Stimulated activated memory B cell treated with anti-CD40 and anti-IgM and Interleukin-4, amounts not matched to agents 10 μg/mL and 1 μg/mL and 100 μg/mL, for 72 hours (primary cell): ENCODE measurements around the gene SPIB.
A peak's percentile ranks its signal among the peaks of the same experiment; 100 is the strongest.
"Not testable (repeated sequence)": the region's sequence is repeated elsewhere in the genome, so short reads cannot be mapped to it uniquely, and the experiment has no call there.

ENCODE experiments used
- ATAC-seq: fragments of 150-1000 bp; cut with Tn5 transposase; 2 replicates; pipeline ENCODE4 v1.10.0; 2021
- H3K27ac Mint-ChIP-seq: one replicate; pipeline ENCODE4 v1.8.0; 2022; ENCODE audit warnings: mild to moderate bottlenecking, mixed read lengths
- H3K27me3 Mint-ChIP-seq: one replicate; pipeline ENCODE4 v1.8.0; 2022; ENCODE audit warnings: mixed read lengths
- H3K36me3 Mint-ChIP-seq: one replicate; pipeline ENCODE4 v1.8.0; 2022; ENCODE audit warnings: mixed read lengths
- H3K4me1 Mint-ChIP-seq: one replicate; pipeline ENCODE4 v1.8.0; 2022; ENCODE audit warnings: mixed read lengths
- H3K4me3 Mint-ChIP-seq: one replicate; pipeline ENCODE4 v1.8.0; 2022; ENCODE audit warnings: mild to moderate bottlenecking, moderate library complexity, mixed read lengths
- H3K9me3 Mint-ChIP-seq: one replicate; pipeline ENCODE4 v1.8.0; 2022; ENCODE audit warnings: mixed read lengths

SPIB gene

GRCh38 chr19:50384685-50385535 is 33.8 kb upstream of the SPIB start:
- peaks cover 26% of the 10 kb centered on the region for H3K4me1 Mint-ChIP-seq
- no peaks in the 10 kb centered on the region for H3K9me3 Mint-ChIP-seq
- no peak for ATAC-seq
- no peaks in the 10 kb centered on the region for H3K27me3 Mint-ChIP-seq
- peak overlapping the region; percentile 90 for H3K4me3 Mint-ChIP-seq
- peak overlapping the region; percentile 77 for H3K27ac Mint-ChIP-seq
- H3K36me3 Mint-ChIP-seq: peaks cover 26% of the 10 kb centered on the region

- H3K9me3 Mint-ChIP-seq: no peaks in the 10 kb centered on the region
- no peak overlapping the region for H3K4me3 Mint-ChIP-seq
- H3K27me3 Mint-ChIP-seq: no peaks in the 10 kb centered on the region
- H3K4me1 Mint-ChIP-seq: peaks cover 25% of the 10 kb centered on the region
- H3K27ac Mint-ChIP-seq: no peak overlapping the region
- ATAC-seq: no peak
- H3K36me3 Mint-ChIP-seq: peaks cover 24% of the 10 kb centered on the region
Measured at GRCh38 chr19:50387176-50387867, 31.4 kb upstream of the SPIB start.

GRCh38 chr19:50387868-50388245 is 30.9 kb upstream of the SPIB start:
- Mint-ChIP-seq H3K4me1 (peaks cover 25% of the 10 kb centered on the region), H3K9me3 (no peaks in the 10 kb centered on the region), H3K36me3 (peaks cover 29% of the 10 kb centered on the region), H3K4me3 (no peak overlapping the region), H3K27me3 (no peaks in the 10 kb centered on the region), H3K27ac (no peak overlapping the region)
- no peak for ATAC-seq

- peaks cover 35% of the 10 kb centered on the region for H3K36me3 Mint-ChIP-seq
- ATAC-seq, H3K4me1 Mint-ChIP-seq, H3K27ac Mint-ChIP-seq, H3K4me3 Mint-ChIP-seq, H3K27me3 Mint-ChIP-seq, H3K9me3 Mint-ChIP-seq: not testable (repeated sequence)
Measured at GRCh38 chr19:50390295-50390694, 28.4 kb upstream of the SPIB start.

GRCh38 chr19:50390952-50391351 is 27.8 kb upstream of the SPIB start:
- H3K27ac Mint-ChIP-seq, ATAC-seq, H3K9me3 Mint-ChIP-seq, H3K27me3 Mint-ChIP-seq, H3K4me1 Mint-ChIP-seq, H3K4me3 Mint-ChIP-seq: not testable (repeated sequence)
- peaks cover 40% of the 10 kb centered on the region for H3K36me3 Mint-ChIP-seq

- no peak for ATAC-seq
- Mint-ChIP-seq H3K36me3 (peaks cover 38% of the 10 kb centered on the region), H3K9me3 (no peaks in the 10 kb centered on the region), H3K4me1 (no peaks in the 10 kb centered on the region), H3K4me3 (no peak overlapping the region), H3K27me3 (no peaks in the 10 kb centered on the region), H3K27ac (no peak overlapping the region)
Measured at GRCh38 chr19:50392759-50393158, 26.0 kb upstream of the SPIB start.

GRCh38 chr19:50393589-50393988 is 25.1 kb upstream of the SPIB start:
- H3K27ac Mint-ChIP-seq: no peak overlapping the region
- no peaks in the 10 kb centered on the region for H3K27me3 Mint-ChIP-seq
- peaks cover 39% of the 10 kb centered on the region for H3K36me3 Mint-ChIP-seq
- no peaks in the 10 kb centered on the region for H3K4me1 Mint-ChIP-seq
- no peak overlapping the region for H3K4me3 Mint-ChIP-seq
- no peaks in the 10 kb centered on the region for H3K9me3 Mint-ChIP-seq
- no peak for ATAC-seq

GRCh38 chr19:50394017-50394416 is 24.7 kb upstream of the SPIB start:
- H3K4me1 Mint-ChIP-seq: no peaks in the 10 kb centered on the region
- H3K27ac Mint-ChIP-seq: no peak overlapping the region
- H3K9me3 Mint-ChIP-seq: no peaks in the 10 kb centered on the region
- no peak for ATAC-seq
- H3K36me3 Mint-ChIP-seq: peaks cover 42% of the 10 kb centered on the region
- H3K27me3 Mint-ChIP-seq: no peaks in the 10 kb centered on the region
- no peak overlapping the region for H3K4me3 Mint-ChIP-seq

GRCh38 chr19:50398675-50399367 is 19.9 kb upstream of the SPIB start:
- no peaks in the 10 kb centered on the region for H3K9me3 Mint-ChIP-seq

GRCh38 chr19:50399368-50399745 is 19.4 kb upstream of the SPIB start:
- ATAC-seq: no peak
- Mint-ChIP-seq H3K9me3 (no peaks in the 10 kb centered on the region), H3K27ac (no peak overlapping the region), H3K27me3 (no peaks in the 10 kb centered on the region), H3K36me3 (peaks cover 45% of the 10 kb centered on the region), H3K4me3 (no peak overlapping the region), H3K4me1 (no peaks in the 10 kb centered on the region)

More at GRCh38 chr19:50398675-50399367, 19.9 kb upstream of the SPIB start:
- H3K27me3 Mint-ChIP-seq: no peaks in the 10 kb centered on the region
- ATAC-seq: peak; percentile 39
- H3K27ac Mint-ChIP-seq: no peak overlapping the region
- H3K4me3 Mint-ChIP-seq: no peak overlapping the region
- peaks cover 44% of the 10 kb centered on the region for H3K36me3 Mint-ChIP-seq
- H3K4me1 Mint-ChIP-seq: no peaks in the 10 kb centered on the region

- no peaks in the 10 kb centered on the region for H3K4me1 Mint-ChIP-seq
- H3K27me3 Mint-ChIP-seq: no peaks in the 10 kb centered on the region
- no peaks in the 10 kb centered on the region for H3K9me3 Mint-ChIP-seq
- no peak for ATAC-seq
- no peak overlapping the region for H3K4me3 Mint-ChIP-seq
- peaks cover 60% of the 10 kb centered on the region for H3K36me3 Mint-ChIP-seq
- no peak overlapping the region for H3K27ac Mint-ChIP-seq
Measured at GRCh38 chr19:50401605-50402450, 16.9 kb upstream of the SPIB start.

GRCh38 chr19:50402544-50403301 is 16.0 kb upstream of the SPIB start:
- no peak for ATAC-seq
- peaks cover 64% of the 10 kb centered on the region for H3K36me3 Mint-ChIP-seq
- H3K4me1 Mint-ChIP-seq: no peaks in the 10 kb centered on the region
- no peaks in the 10 kb centered on the region for H3K9me3 Mint-ChIP-seq
- no peak overlapping the region for H3K4me3 Mint-ChIP-seq
- no peak overlapping the region for H3K27ac Mint-ChIP-seq
- H3K27me3 Mint-ChIP-seq: no peaks in the 10 kb centered on the region

- peaks cover 65% of the 10 kb centered on the region for H3K36me3 Mint-ChIP-seq
- no peaks in the 10 kb centered on the region for H3K27me3 Mint-ChIP-seq
- no peak for ATAC-seq
Measured at GRCh38 chr19:50406156-50406820, 12.4 kb upstream of the SPIB start.

GRCh38 chr19:50406829-50407228 is 11.9 kb upstream of the SPIB start:
- H3K4me3 Mint-ChIP-seq: no peak overlapping the region
- no peaks in the 10 kb centered on the region for H3K9me3 Mint-ChIP-seq
- peaks cover 64% of the 10 kb centered on the region for H3K36me3 Mint-ChIP-seq
- H3K27me3 Mint-ChIP-seq: no peaks in the 10 kb centered on the region
- no peaks in the 10 kb centered on the region for H3K4me1 Mint-ChIP-seq
- no peak for ATAC-seq
- H3K27ac Mint-ChIP-seq: no peak overlapping the region

More at GRCh38 chr19:50406156-50406820, 12.4 kb upstream of the SPIB start:
- Mint-ChIP-seq H3K4me1 (no peaks in the 10 kb centered on the region), H3K27ac (no peak overlapping the region), H3K9me3 (no peaks in the 10 kb centered on the region), H3K4me3 (no peak overlapping the region)
